Measurements from ENCODE around the gene MCAT. TPM values are rescaled to one million over a fixed set of nuclear protein-coding genes. Genes with fewer than 3 reads are reported as not detected.

The MCAT gene
- total RNA-seq, 1 donor from 2014 or later = 25.7 TPM

GRCh38 chr22:43171607-43172006, 28.4 kb upstream of the MCAT start:
- Mint-ChIP-seq H3K27me3 (ENCODE audit: low read depth) (no peaks in the 10 kb centered on the region), H3K27ac (ENCODE audit: unreplicated experiment) (no peak overlapping the region), H3K4me1 (no peaks in the 10 kb centered on the region), H3K36me3 (ENCODE audit: low read depth) (no peaks in the 10 kb centered on the region), H3K9me3 (no peaks in the 10 kb centered on the region), H3K4me3 (no peak overlapping the region)
- no peak for TF ChIP-seq CTCF (conservative IDR thresholded peaks at IDR 0.05)
- no peak for DNase-seq (ENCODE audit: low read depth, low spot score)

GRCh38 chr22:43171019-43171491, 27.9 kb upstream of the MCAT start:
- no peaks in the 10 kb centered on the region for H3K27me3 Mint-ChIP-seq (ENCODE audit: low read depth)
- no peaks in the 10 kb centered on the region for H3K9me3 Mint-ChIP-seq
- no peak for DNase-seq (ENCODE audit: low read depth, low spot score)
- H3K27ac Mint-ChIP-seq (ENCODE audit: unreplicated experiment) = no peak overlapping the region
- no peaks in the 10 kb centered on the region for H3K36me3 Mint-ChIP-seq (ENCODE audit: low read depth)
- H3K4me3 Mint-ChIP-seq = no peak overlapping the region
- no peak for TF ChIP-seq CTCF (conservative IDR thresholded peaks at IDR 0.05)
- no peaks in the 10 kb centered on the region for H3K4me1 Mint-ChIP-seq

- Mint-ChIP-seq H3K27ac (ENCODE audit: unreplicated experiment) (no peak overlapping the region), H3K4me3 (no peak overlapping the region), H3K4me1 (no peaks in the 10 kb centered on the region), H3K9me3 (no peaks in the 10 kb centered on the region), H3K36me3 (ENCODE audit: low read depth) (no peaks in the 10 kb centered on the region), H3K27me3 (ENCODE audit: low read depth) (no peaks in the 10 kb centered on the region)
- no peak for DNase-seq (ENCODE audit: low read depth, low spot score)
- TF ChIP-seq CTCF (conservative IDR thresholded peaks at IDR 0.05) = no peak
These were observed 26.9 kb upstream of the MCAT start for GRCh38 chr22:43170131-43170480.

GRCh38 chr22:43169310-43170130, 26.3 kb upstream of the MCAT start:
- no peak for TF ChIP-seq CTCF (conservative IDR thresholded peaks at IDR 0.05)
- no peaks in the 10 kb centered on the region for H3K9me3 Mint-ChIP-seq
- no peaks in the 10 kb centered on the region for H3K36me3 Mint-ChIP-seq (ENCODE audit: low read depth)
- no peak for DNase-seq (ENCODE audit: low read depth, low spot score)
- no peak overlapping the region for H3K27ac Mint-ChIP-seq (ENCODE audit: unreplicated experiment)
- H3K4me3 Mint-ChIP-seq = no peak overlapping the region
- H3K27me3 Mint-ChIP-seq (ENCODE audit: low read depth) = no peaks in the 10 kb centered on the region
- no peaks in the 10 kb centered on the region for H3K4me1 Mint-ChIP-seq

- Mint-ChIP-seq H3K4me1 (peaks cover 8% of the 10 kb centered on the region), H3K36me3 (ENCODE audit: low read depth) (no peaks in the 10 kb centered on the region), H3K4me3 (no peak overlapping the region), H3K27ac (ENCODE audit: unreplicated experiment) (peak overlapping the region; percentile 84), H3K9me3 (no peaks in the 10 kb centered on the region), H3K27me3 (ENCODE audit: low read depth) (no peaks in the 10 kb centered on the region)
- TF ChIP-seq CTCF (conservative IDR thresholded peaks at IDR 0.05) = no peak
- no peak for DNase-seq (ENCODE audit: low read depth, low spot score)
These were observed 25.5 kb upstream of the MCAT start for GRCh38 chr22:43168471-43169309.
